PC-3 (cell line): Measurements from ENCODE around the gene PRAMEF14.
"Not testable (repeated sequence)": the region's sequence is repeated elsewhere in the genome, so short reads cannot be mapped to it uniquely, and the experiment has no call there.

Experiments used
- EZH2 ChIP-seq: fragments of 300-600 bp; sonication (generic); IDR thresholded peaks from one replicate; pipeline ENCODE4 v1.6.1; 2017; ENCODE audit warnings: antibody characterized with exemption, mild to moderate bottlenecking, low read length; ENCODE audit not compliant: unreplicated experiment
- EZH2phosphoT487 ChIP-seq: fragments of 300-600 bp; sonication (generic); IDR thresholded peaks from 2 replicates; pipeline ENCODE4 v1.6.1; 2018; ENCODE audit warnings: mild to moderate bottlenecking, antibody characterized with exemption, low read length, borderline replicate concordance
- TF ChIP-seq, protein P1 (sequence below): fragments of 300-600 bp; sonication (generic); conservative IDR thresholded peaks from 2 replicates; pipeline ENCODE4 v1.5.1; 2017; ENCODE audit warnings: antibody characterized with exemption, low read depth, mild to moderate bottlenecking, low read length

DNA sequence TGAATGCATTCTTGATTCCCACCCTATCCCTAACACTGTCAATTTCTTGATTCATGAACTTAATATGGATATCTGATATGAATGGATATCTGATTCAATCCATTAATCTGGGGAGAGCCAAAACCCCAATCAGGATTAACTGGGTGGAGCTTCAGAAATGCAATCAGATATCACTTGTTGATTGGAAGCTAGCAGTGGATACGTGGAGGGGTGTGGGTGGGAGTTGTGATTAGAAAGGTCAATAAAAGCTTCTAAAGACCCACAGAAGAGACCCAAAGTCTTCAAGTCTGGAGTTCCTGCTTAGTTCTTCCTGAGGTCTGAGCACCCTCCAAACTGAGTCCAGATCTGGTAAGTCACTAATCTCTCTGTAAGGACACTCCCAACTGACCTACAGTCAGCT is 43.7 kb downstream of the PRAMEF14 start, which contains the start of gene PRAMEF33:
- not testable (repeated sequence) for TF ChIP-seq EZH2, EZH2phosphoT487
- TF ChIP-seq, protein P1, sequence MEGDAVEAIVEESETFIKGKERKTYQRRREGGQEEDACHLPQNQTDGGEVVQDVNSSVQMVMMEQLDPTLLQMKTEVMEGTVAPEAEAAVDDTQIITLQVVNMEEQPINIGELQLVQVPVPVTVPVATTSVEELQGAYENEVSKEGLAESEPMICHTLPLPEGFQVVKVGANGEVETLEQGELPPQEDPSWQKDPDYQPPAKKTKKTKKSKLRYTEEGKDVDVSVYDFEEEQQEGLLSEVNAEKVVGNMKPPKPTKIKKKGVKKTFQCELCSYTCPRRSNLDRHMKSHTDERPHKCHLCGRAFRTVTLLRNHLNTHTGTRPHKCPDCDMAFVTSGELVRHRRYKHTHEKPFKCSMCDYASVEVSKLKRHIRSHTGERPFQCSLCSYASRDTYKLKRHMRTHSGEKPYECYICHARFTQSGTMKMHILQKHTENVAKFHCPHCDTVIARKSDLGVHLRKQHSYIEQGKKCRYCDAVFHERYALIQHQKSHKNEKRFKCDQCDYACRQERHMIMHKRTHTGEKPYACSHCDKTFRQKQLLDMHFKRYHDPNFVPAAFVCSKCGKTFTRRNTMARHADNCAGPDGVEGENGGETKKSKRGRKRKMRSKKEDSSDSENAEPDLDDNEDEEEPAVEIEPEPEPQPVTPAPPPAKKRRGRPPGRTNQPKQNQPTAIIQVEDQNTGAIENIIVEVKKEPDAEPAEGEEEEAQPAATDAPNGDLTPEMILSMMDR = not testable (repeated sequence)
